GM18873 (cell line): ENCODE measurements around the gene NKX2-2.

Experiments
- ATAC-seq: cut with Tn5 transposase; IDR thresholded peaks from one replicate; pipeline ENCODE4 v1.9.1; 2021; ENCODE audit warnings: mild to moderate bottlenecking, moderate library complexity, moderate number of reproducible peaks; ENCODE audit not compliant: unreplicated experiment, low FRiP score

The NKX2-2 gene

DNA sequence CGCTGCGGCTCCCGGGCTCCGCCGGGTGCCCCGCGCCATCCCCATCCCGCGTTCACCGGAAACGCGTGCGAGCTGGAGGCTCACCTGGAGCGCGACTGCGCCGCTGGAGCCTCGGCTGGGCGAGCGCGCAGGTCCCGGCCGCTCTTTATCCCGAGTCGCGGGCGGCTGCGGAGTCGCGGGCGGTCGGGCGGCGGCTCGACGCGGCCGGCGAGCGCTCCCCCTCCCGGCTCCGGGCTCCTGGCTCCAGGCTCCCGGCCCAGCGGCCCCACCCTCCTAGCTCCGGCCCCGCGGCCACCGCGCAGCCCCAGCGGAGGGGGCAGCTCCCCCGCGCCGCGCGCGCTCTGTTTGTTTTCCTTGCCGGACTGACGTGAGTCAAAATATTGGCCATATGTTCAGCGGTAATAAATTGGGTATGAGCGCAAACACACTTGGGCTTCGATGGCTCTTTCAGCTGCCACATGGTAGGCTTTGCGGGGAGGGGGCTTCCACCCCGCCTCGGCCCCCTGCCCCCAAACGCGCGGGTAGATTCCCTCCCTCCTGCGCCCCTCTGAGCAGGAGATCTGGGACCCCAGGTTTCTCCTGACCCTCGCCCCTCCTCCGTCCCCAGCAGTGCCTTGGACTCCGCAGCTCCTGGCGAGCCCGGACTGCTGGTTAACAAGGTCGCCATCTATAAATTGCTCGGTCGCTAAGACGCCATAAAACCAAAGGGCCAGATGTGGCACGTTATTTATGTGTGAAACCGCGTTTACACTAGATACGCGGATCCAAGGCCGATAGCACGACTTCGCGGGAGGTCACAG is 8.8 kb upstream of the NKX2-2 start:
- ATAC-seq = no peak

DNA sequence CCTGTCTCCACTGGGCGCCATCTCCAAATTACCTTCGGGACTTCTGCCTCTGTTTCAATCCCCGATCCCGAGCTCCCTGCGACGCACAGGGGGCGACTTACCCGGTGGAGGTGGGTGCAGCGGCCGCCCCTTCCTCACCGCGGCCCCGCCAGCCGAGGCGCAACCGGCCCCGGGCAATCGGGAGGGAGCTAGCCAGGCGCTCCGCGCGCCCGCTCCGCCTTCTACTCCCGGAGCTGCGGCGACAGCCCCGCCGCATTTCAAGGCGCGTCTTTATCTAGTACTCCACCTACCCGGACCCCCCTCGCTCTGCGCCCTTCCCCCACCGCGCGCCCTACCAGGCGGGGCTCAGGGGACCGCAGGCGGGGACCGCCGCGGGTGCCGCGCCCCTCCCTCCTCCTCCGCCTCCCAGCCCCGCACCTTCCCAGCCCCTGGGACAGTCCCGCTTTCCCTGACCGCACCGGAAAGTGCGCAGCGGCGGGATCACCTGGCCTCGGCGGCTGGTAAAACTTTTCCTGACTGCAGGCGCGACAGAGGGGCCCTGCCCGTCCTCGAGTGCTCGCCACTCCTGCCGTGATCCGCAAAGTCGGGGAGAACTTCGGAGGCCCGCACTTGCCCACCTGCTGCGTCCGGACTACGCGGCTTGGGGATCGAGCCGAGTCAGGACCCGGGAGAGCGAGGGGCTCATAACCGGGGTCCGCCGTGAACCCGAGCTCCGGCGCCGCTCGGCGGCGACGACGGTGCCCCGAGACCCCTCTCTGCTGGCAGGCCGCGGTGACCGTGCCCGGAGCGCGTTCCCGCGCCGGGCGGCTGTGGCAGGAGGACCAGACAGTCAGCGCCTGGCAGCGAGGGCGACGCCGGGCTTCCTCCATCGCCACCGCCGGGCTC is 8.0 kb upstream of the NKX2-2 start:
- no peak for ATAC-seq

DNA sequence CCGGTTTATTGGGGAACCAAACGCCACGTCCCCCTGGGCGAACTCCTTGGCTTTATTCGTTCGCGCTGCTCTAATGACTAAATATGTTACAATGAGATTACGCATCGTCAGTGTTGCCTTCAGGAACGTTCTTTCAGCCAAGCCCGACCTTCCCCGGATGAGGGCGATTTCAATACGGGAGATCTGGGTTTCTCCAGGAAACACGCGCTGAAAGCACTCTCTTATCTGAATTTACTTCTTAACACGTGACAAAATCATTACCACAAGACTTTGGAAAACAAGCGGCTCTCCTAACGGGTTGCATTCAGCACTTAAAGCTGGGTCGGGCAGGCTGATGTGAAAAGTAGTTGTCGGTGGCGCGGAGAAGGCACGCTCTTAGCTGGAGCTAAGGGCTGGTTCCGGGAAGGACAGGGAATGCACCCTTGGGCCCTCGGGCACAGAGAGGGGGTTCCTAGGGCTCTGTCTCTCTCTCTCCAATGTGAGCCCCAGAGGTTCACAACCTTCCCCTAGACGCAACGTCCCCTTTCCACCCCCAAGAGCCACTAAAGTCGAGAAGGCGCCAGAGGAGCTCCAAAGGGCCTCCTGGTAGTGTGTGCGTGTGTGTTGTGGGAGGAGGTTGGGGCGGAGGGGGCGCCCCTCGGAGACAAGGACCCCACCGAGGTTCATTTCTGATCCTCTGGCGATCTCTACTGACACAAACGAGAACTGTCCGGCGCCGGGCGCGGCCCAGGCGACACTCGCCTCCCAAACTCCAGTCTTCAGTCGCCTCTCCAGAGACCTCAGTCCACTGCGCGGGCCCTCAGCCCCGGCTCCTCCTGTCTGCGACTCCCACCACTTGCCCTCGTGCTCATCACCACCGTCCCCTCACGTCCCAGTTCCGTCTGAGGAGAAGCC is 7.1 kb upstream of the NKX2-2 start:
- no peak for ATAC-seq

DNA sequence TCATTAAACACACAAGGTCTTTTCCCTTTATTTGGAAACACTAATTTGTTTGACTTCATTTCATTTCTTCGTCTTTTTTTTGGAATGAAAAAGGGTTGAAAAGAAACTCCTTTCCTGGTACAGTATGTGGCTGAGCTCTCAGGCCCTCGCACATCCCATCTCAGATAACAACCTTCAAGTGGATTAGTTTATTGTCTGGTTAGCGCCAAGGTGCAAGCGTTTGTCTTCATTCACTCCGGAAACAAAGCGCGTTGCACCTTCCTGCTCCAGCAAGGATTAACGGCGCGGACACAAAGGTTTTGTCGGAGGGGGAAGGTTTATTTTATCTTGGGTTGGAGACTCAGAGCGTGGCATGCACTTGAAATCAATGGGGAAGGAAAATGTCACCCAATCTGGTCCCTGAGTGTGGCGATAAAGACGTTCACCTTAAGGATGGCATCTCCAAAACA is 5.3 kb upstream of the NKX2-2 start:
- no peak for ATAC-seq

DNA sequence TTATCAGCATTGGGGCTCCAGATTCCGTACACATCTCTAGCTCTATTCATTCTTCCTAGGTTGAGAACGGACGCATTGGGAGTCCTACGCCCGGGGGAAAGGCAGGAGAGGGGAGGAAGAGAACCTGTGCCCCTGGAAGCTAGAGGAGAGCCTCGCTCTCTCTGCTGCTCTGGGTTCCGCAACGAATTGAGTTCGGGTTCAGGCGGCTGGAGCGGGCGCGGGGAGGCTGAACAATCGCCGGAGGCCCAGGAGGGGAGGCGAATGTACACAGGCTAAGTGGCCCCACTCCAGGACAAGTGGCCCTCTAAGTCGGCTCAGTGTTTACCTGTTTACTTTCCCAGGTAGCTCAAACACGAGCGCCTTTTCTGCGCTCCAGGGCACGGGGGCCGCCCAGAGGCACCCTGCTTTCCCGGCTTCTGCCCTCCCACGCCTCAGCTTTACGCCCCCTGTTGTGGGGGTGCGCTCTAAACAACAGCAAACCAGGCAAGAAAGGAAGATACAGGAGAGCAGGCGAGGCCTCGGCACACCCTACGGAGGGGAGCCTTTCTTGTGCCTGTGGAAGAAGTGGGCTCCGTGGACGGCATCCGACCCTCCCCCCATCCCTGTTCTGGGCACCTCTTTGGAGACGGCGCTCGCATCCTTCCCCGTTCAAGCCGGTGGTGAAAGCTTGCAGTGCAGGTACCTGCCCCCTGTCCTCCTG is 4.6 kb upstream of the NKX2-2 start:
- ATAC-seq = no peak

DNA sequence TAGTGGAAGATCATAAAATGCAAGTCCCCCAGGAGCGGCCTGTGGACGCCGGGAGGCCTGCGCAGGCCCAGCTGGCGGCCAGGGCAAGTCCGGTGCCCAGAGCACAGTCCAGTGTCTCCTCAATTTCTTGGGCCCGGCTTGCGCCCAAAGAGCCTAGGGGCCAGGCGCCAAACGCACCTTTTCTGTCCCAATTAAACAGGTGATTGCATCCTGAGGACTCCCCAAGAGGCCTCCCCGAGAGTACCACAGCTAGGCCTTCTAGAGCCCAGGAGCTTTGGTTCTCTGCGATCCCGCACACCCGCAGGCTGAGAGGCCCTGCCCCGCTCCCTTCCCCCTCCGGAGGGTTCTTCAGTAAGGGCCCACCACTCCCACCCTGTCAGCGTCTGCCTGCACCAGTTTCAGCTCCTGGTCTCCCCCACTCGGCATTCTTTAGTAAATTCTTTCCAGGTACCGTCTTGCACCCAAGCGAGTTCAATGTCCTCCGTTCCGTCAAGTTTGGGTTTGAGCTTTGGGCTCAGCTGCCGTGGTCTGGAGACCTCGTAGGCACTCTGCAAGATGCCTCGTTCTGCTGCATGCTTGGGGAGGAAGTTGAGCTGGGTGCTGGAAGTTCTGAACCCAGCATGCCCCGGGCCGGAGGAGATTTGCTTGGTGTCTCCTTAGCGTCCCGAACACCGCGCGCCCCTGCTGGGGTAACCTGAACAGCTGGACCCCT is 3.9 kb upstream of the NKX2-2 start:
- ATAC-seq = no peak

DNA sequence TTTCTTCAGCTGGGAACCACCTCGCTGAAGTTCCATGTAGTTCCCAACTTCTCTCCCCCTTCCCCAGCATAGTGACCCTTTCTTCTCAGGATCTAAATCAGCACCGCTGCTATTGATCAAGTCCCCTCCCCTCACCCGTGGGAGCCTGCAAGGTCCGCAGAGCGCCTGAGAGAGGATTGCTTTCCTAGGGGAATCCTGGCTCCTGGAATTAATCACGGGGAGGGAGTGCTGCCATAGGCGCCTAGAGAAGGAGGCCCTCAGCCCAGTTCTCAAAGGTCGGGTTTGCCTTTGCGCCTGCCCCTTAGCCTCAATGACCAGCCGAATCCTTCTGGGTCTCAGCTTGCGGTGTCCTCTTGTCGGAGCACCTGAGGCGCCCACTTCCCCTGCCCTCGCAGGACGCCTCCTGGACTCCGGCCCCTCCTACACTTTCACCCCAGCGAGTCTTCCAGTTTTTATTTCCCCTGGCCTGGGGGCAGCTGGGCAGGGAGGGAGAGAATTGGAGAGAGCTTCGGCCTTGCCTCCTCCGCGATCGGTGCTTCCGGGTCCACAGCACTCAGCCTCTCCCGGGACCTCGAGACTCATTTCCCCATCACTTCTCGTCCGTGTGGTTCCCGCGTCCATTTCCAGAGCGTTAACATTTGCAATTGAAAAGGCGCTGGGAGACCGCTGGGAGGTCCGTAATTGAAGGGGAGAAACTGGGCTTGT is 3.1 kb upstream of the NKX2-2 start:
- no peak for ATAC-seq

DNA sequence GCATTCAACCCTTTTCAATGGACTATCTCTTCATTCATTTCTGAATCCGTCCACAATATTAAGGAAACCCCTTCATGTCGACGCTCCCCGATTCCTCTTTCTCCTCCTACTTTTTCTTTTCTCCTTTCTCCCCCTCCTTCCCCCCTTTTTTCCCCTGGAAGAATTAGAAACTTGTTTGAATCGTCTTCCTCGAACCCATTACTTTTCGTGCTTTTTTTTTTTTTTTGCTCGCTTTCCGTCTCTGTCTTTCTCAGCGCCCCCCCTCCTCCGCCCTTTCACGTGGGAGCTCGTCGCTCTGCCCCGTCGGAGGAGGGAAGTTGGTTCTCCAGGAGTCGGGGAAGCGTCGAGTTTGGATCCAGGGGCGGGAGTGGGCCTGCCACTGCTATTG is 2.3 kb upstream of the NKX2-2 start:
- ATAC-seq = no peak

DNA sequence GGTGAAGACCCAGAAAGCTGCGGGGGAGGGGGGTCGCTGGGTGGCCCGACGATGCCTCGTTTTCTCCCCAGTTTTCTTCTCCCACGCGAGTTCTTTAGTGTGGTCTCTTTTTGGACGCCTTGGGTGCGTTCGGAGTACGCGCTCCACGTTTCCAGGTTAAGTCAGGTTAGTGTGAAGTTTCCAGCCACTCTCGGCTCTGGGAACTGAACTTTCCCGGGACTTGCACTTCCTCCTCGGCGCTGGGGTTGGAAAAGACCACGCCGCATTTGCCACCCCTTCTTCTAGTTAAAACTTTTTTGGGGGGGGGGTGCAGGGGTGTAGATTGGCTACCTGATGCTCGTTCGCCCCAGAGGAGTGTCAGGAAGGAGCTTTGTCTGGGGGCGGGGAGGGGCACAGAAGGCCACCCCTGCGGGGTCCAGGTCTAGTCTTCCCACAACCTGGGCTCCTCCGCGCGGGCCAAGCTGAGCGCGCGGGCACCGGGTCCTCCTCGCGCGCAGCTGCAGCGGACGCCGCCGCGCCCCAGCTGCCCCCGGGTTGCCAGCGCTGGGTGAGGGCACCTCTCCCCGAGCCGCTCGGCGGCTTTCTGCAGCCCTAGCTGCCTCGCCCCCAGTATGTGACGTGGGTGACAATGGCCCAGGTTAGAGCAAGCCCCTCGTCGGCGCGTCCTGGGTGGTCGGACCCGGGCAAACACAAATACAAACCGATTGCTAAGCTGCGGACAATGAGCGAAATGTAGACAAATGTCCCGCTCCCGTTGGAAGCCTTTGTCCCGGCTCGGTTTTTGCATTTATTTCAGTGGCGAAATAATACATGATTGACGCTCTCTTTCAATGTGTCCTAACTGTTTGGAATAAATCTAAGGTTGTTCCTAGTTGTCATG is 1.7 kb upstream of the NKX2-2 start:
- ATAC-seq = no peak

DNA sequence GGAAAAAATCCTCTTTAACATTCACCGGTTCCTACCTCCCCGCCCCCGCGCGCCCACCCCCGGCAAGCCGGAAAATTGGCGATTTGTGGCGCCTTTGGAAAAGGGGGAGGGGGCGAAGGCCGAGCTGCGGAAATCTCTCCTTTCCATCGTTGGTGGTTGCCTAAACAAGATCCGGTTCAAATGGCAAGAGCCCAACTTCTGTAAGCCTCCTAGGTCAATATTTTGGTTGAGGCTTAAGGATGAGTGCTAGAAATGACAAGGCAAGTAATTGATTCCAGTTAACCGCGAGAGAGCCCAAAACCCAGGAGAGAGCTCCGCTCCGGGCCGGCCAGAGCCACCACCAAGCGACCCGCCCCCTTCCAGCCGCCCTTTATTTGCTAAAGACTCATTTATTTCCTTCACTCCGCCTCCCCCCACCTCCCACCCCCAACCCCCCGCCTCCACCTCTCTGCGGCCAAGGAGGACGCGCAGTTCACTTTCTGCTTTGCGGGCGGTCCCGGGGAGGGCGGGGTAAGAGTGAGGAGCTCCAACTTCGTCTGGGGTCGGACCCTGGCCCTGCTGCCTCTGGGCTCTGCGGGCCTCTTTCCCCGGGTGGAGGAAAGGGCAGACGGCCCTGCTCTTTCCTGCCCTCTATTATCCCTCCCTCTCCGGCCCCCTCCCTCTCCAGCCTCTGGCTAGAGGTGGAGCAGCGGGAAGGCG is 838 bp upstream of the NKX2-2 start:
- no peak for ATAC-seq

DNA sequence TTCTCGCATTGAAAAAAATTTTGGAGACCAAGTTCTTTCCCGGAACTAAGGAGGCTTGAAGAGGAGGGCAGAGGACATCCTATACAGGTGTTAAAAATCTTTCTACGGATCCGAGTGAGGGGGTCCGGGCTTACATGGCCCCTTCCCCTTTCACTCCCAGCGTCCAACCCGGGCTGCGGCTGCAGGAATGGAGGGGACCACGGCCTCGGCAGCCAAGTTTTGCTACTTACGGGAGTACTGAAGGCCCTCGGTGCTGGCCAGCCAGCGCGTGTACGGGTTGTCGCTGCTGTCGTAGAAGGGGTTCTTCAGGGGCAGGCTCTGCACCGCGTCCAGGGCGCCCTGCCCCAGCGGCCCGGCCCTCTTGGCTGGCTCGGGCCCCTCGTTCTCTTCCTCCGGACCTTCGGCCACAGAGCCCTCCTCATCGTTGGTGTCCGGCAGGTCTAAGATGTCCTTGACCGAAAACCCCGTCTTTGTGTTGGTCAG is 642 bp downstream of the NKX2-2 start:
- no peak for ATAC-seq

DNA sequence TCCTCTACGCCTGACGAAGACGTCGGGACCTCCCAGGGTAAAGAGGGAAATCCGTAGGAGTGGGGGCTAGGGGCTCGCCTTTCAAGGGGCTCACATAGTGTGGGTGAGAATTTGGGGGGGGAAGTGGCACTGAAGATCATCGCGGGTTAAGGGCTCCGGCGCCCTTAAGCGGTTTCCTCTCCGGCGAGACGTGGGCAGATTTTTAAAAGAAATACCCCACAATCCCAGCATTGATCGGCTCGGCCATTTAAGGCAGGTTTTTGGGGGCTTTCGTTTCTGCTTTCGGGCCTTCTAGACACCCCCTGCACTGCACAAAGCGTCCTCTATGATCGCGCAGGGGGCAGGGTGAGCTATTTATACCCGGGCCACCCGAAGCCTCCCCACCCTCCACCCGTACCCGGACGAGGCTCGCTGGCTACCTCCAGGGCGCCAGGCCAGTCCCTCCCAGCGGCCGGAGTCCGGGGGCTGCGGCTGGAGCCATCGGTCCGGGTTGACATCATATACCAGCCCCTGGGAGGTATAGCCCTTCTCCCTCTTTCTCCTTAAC is 1.2 kb downstream of the NKX2-2 start:
- ATAC-seq = no peak

DNA sequence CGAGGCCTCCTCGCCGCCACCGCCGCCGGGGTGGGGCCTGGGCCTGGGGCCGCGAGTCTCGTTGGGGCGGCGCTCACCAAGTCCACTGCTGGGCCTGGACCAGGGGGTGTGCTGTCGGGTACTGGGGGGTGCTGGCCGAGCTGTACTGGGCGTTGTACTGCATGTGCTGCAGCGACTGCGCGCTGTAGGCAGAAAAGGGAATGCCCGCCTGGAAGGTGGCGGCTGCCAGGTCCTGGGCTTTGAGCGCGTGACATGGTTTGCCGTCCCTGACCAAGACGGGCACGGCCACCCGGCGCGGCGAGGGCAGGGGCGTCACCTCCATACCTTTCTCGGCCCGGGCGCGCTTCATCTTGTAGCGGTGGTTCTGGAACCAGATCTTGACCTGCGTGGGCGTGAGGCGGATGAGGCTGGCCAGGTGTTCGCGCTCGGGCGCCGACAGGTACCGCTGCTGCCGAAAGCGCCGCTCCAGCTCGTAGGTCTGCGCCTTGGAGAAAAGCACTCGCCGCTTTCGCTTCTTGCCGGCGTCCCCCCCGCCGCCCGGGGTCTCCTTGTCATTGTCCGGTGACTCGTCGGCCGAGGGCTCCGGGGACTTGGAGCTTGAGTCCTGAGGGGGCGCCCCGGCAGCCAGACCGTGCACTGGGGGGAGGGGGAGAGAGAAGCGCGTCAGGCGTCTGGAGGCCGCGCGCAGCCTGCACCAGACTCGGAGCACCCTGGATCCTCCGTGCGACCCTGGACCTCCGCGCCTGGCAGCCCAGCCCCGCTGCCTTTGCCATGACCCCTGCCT is 1.8 kb downstream of the NKX2-2 start:
- ATAC-seq = no peak

DNA sequence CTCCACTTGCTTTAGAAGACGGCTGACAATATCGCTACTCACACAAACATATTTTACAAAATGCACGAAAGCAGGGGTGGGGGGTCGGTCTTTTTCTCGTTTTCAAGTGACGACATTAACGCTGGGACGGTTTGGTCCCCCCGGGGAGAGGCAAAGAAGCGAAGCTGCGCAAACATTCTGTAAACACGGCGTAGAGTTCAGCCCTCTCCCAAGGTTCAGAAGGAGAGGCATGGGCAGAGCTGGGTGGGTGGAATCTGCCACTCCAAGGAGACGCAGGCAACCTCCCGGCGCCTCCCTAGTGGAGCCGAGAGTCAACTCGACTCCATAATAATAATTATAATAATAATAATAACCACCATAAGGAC is 2.4 kb downstream of the NKX2-2 start:
- ATAC-seq = no peak

DNA sequence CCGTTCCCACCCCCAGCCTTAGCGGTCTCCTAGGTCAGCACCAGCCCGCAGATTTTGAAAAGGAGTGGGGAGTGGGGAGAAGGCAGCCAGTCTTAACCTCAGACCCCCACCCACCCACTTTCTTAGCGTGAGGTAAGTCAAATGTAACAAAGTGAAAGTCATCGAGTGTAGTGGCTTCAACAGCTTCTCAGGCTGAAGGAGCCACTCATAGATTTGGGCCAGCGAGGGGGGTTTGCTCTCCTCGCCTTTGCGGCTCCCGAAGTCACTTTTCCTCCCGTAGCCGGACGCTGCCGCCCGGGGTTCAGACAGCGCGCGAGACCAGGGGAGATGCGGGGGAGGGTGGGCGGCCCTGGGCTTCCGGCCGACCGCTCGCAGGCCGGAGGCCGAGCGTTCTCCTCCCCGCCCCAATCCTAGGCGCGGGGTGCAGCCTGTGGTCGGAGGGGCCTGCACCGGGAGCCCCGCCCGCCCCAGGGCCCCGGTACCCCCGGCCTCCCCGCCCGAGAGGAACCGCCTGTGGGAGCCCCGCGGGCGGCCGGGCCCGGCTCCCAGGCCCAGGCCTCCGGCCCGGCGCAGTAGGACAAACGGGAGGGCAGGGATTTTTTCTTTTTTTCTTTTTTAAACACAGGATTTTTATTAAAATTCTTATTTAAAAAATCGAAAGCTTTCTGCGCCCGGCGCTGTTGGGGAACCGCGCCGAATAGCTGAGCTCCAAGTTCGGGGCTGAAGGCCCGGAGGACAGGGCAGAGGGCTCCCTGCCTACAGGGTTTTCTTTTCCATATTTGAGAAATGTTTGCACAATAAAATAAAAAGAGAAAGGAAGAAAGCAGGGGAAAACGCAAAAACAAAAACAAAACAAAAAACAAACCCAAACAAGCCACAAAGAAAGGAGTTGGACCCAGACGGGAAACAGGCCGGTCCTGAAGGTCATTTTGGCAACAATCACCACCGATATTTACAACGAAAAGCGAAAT is 3.2 kb downstream of the NKX2-2 start:
- no peak for ATAC-seq
